G401 (cell line): ENCODE results near the gene ANP32A. TPM values are rescaled to one million over a fixed set of nuclear protein-coding genes. Genes with fewer than 3 reads are reported as not detected.

Source experiments
- DNase-seq: peaks from one replicate; pipeline ENCODE4 v3.0.0-alpha.2; 2015; ENCODE audit warnings: low spot score
- in situ Hi-C: cut with HindIII; loops from 2 replicates; pipeline ENCODE4 v1.10.0; 2016; ENCODE audit warnings: low sequenced_read_pairs, mixed read lengths
- total RNA-seq: library from RNA; depleted of rRNA; stranded (reverse); fragments of >200 nt; shearing (Covaris generic); gene quantifications from 2 replicates; pipeline ENCODE4 v1.2.3, GENCODE V29; 2014

The ANP32A gene
- total RNA-seq, 1 experiment from 2014 or later = 124 TPM

DNA sequence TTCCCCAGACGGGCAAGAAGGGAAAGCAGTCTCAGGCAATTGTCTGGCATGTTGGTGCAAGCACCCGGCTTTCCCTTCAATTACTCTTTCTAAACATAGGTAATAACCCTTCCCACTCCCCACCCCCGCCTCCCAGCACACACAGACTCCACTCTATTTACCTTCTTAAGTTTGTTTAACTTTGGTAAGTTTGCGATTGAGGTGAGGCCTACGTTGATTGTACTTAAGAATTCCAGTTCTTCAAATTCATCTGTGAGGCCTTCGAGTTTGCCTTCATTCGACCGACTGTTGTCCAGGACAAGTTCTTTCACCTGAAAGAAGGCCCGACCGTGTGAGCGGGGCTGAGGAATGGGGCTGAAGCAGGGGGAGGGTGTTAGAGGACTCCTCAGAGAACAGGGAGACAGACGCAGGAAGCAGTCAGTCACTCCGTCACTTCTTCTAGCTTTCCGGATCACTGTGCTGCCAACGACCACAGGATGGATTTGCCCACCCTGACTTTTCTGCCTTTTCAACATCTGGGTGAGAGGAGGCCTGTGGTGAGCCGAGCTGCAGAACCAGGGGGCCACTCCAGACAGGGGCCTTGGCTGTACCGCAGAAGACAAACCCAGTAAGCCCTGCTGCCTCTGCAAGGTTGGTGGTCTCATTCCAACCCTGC is 33.0 kb downstream of the ANP32A start:
- no peak for DNase-seq

DNA sequence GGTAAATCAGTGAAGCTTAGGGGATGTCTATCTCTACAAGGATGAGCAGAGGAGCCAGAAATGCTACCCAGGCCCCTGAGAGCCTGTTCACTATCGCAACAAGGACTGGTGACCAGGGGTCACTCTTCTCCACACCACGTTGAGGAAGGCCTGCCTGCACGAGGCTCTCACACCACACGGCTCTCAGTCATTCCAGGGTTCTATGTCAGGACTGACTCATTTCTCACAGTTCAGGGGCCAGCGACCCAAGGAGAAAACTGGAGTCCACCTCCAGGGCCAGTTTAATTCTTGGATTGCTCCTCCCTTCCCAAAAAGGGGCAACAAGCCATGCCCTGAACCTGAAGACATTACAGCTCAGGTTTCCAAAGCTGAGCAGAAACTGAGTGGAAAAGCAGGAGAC is 33.9 kb downstream of the ANP32A start:
- no peak for DNase-seq
- in situ Hi-C loops = no loop called here

More for the DNA sequence above, 33.0 kb downstream of the ANP32A start:
- in situ Hi-C loops = no loop called here

DNA sequence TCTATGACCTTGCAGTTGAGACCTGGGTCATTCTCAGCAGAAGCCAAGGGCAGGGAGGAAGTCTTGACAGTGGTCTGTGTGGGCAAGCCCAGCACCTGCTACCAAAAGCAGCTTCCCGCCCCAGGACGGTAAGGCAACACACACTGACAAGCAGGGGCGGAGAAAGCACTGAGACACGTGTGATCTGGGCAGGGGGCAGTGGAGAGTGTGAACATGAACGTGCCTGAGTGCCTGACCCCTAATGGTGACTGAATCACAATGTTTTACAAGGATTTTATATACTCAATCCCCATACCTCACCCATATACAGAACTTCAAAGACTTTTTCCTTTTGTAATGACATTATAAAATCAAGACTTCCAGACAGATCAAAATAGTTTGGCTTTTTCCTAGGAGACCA is 35.2 kb downstream of the ANP32A start:
- DNase-seq = no peak

DNA sequence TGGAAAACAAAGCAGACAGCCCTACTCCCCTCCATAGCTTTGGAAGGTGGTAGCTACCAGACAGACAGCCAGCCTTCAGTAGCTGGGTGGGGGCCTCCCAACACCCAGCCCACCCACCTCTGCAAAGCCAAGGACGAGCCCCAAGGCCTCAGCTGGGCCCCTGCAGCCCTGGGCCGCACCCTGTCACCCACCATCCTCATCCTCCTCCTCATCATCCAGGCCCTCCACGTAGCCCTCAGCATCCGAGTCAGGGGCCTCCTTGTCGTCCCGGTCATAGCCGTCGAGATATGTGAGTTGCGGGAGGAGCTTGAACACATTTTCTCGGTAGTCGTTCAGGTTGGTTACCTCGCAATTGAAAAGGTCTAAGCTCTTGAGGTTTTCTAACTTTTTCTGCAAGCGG is 36.5 kb downstream of the ANP32A start:
- no peak for DNase-seq
- in situ Hi-C loops = no loop called here

More for the DNA sequence above, 35.2 kb downstream of the ANP32A start:
- in situ Hi-C loops = no loop called here

DNA sequence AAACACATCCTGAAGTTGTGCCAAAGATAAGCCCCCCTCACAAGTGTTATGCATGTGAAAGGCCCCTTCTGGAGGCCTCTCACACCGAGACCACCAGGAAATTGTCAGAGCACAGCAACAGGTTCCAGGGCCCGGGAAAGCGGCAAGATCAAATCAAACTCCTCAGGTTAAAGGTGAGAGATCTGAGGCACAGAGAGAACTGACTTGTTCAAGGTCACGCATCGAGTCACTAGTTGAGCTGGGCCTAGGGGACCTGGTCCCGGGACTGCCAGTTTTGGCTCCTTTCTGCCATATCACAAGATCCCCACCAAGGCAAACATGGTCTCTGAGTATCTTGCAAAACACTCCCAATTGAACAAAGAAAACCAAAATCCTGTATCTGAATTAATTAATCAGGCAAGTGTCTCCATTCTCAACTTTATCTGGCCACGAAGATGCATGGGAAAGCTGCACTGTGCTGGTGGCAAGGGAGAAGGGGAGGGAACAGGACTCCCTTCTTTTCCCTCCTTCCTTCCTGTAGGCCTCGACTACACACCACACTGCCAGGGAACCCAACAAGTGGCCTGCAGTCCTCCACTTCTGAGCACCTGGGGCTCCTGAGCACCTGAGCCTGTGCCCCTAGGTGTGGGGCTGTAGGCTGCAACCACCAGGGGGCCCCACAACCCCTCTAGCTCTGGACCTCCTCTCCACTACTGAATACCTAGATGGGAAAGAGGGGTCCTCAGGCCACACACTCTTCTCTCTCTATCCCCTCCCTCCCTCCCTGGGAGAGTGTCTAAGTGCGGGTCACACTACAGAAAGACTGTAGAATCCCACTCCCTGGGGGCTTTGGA is 37.3 kb downstream of the ANP32A start:
- no peak for DNase-seq
- in situ Hi-C loops = no loop called here

DNA sequence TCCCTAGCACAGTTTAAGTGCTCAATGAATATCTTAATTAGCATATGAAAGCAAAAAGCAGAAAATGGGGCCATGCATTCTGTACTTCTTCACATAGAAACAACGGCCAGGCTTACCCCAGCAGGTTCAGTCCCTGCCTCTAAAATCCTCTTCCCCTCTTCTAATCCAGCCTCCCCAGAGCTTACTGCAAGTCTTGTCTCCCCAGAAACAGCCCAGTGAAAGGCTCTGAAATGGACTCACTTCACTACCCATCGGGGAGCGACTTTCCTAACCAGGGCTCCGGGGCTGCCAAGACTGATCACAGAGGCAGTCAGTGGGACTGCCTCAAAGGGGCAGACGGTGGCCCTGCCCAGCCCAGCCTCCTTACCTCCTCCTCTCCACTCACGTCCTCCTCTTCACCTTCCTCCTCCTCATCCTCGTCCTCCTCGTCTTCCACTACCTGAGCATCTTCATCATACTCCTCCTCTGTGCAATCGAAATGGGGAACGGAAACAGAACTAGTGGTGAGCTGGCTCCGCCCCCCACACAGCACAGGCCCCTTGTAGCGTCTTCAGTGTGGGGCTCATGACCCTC is 38.0 kb downstream of the ANP32A start:
- in situ Hi-C loops = no loop called here
- DNase-seq = no peak

DNA sequence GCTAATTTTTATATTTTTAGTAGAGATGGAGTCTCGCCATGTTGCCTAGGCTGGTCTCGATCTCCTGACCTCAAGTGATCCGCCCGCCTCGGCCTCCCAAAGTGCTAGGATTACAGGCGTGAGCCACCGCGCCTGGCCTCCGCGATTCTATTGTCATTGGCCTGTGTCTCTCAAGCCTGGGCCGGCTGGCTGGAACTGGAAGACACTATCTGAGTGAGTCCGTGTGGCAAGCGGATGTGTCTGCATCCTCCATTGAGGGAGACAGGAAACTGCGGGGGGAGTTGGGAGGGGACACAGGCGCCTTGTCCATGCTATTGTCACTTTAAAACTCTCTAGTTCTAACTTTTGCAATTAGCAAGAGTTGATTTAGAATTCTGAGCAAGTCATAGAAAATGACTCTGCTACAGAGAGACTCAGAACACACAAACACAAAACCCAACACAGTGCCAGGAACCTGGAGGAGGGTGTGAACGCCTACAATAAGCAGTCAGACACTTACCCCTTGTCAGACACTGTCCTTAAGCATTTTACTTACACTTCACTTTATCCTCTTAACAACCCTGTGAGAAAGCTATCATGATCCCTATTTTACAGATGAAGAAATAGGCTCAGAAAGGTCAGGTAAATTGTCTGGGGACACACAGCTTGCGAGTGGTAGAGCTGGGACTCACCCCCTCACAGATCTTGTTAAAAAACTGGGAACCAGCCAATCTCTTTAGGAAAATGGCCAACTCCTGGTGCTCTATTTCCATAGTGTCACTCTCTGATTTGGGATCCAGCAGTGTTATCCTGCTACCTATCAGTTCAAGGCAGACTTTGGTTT is 38.7 kb downstream of the ANP32A start:
- in situ Hi-C loops = no loop called here
- DNase-seq = no peak

DNA sequence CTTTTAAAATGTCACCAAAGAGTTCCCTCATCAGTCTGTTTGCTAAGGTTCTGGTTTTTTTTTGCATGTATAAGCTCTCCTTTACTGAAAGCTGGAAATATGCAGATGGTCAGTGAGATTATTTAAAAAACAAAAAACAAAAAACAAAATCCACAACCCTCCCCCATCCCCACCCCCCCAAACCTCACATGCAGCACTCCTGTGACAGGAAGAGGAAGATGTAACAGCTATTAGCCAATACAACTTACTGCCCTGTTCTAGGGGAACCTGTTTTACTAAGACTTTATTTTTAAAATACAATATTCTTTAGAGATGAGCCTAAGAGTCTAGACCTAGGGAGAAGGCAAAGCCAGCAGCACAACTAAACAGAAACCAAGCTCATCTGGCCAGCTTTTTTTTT is 39.5 kb downstream of the ANP32A start:
- in situ Hi-C loops = no loop called here

DNA sequence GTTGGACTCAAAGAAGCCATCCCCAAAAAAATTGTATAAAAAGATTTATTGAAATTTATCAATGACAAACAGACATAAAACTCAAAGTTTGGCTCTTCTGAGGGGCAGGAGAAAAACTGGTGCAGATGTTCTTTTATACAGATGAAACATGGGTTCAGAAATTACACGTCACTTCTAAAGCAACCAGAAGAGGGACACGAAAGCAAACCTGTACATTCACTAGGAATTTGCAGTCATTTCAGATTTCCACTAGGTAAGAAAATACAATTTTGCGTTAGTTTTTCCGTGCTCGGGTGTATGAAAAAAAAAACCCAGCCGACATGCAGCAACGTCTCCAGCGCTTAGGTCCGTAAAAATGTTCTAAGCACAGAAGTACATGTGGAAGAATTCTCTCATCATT is 41.8 kb downstream of the ANP32A start:
- in situ Hi-C loops = no loop called here
- no peak for DNase-seq

More for the DNA sequence above, 39.5 kb downstream of the ANP32A start:
- DNase-seq = no peak

DNA sequence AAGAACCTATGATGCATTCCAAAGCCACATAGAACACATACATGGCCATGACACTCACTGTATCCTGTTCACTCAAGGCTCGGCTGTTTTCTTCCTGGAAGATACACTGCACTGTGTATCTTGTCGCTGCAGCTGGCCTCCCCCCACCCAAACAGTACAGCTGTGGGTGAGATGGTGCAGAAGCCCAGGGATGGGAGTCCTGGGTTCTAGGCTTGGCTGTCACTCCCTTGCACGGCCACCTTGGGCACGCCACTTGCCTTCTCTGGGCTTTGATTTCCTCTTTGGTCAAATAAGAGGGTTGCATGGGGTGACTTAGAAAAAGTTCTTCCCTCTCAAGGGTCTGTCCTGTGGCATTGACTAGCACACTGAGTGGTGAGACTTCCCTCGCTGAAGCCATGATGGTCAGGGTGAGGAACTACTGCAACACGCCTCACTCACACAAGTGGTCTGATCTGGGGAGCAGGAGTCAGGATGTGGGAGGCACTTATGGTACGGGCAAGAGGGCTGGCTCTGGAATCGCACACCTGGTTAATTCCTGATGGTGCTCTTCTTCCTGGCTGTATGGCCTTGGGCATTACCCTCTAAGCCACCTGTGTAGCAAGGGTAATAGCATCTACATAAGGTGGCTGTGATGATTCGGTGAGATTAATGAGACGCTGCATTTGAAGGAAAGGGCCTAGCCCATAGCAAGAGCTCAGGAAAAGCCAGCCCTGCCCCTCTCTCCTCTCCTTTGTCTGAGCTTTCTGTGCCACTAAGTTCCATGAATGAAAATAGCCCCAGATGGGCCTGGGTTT is 44.0 kb downstream of the ANP32A start:
- DNase-seq = no peak
- in situ Hi-C loops = no loop called here

DNA sequence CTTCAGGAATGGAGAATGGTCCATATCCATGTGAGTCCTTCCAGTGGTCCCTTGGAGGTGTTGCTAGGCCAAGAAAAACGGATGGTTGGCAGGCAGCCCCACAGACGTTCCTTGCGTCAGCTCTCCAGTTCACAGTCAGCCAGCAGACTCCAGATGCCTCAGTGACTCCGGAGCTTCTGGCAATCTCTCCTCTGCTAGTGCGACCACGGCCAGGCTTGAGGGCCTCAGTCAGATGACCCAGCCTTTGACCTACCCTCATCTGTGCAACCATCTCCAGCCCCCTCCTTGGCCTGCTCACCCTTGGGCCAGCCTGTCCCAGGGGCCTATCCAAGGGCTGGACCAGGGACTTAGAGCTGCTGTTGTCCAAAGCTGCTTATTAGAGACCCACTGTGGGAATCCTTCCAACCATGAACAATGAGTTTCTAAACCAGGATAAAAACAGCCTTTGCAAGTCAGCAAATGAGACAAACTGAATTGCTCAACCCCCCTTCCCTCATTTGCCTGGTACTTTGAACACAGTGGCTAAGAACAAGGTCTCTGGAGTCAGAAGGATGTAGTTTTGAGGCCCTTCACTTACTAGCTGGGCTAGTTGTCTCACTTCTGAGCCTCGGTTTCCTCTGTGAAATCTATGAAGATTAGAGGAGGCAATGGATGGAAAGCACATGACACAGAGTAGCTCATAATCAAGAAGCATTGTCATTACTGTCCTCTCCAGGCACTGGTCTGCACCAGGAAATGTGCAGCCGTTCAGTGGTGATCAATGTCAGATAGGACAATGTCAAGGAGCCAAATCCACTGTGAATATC is 44.8 kb downstream of the ANP32A start:
- no peak for DNase-seq
- in situ Hi-C loops = no loop called here

DNA sequence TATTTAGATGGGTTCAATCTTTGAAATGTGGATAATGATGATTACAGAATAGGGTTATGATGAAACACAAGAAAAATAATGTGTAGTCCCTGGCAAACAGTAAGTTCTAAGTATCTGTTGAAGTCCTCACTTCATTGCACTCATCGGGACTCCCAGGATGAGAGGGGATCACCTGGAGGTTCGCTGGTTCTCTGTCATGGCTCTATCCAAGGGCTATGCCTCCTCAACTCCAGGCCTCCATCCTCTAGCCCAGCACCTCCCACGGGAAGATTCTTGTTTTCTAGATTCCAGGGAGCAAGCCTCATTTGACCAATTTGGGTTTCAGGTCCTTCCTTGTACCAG is 45.5 kb downstream of the ANP32A start:
- DNase-seq = no peak
- in situ Hi-C loops = no loop called here

DNA sequence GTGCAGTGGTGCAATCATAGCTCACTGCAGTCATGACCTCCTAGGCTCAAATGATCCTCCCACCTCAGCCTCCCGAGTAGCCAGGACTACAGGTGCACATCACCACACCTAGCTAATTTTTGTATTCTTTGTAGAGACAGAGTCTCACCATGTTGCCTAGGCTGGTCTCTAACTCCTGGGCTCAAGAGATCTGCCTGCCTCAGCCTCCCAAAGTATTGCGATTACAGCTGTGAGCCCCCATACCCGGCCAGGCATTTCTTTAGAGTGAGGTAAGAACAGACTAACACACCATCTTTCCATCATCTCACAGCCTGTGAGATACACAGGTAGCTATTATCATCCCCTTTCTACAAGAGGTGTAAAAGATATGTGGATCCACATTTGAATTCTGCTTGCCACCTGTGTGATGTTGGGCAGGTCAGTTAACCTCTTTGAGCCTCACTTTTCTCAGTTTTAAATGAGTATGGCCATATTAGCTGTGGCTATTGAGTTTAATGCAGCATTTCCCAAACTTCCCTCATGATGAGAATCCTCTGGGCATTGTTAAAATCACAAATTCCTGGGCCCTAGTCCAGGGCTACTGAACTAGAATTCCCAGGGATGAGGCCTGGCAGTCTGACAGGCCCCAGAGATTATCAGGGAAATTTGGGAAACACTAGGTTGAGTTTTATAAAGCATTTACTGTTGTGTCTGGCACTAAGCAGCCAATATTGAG is 46.0 kb downstream of the ANP32A start:
- DNase-seq = no peak
- in situ Hi-C loops = no loop called here

DNA sequence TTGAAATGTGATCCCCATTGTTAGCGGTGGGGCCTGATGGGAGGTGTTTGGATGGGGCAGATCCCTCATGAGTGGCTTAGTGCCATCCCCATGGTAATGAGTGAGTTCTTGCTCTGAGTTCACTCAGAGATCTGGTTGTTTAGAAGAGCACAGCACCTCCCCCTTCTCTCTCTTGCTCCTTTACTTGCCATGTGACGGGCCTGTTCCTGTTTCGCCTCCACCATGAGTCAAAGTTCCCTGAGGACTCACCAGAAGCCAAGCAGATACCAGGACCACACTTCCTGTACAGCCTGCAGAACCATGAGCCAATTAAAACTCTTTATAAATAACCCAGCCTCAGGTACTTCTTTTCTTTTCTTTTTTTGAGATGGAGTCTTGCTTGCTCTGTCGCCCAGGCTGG is 46.6 kb downstream of the ANP32A start:
- in situ Hi-C loops = no loop called here
- DNase-seq = no peak

DNA sequence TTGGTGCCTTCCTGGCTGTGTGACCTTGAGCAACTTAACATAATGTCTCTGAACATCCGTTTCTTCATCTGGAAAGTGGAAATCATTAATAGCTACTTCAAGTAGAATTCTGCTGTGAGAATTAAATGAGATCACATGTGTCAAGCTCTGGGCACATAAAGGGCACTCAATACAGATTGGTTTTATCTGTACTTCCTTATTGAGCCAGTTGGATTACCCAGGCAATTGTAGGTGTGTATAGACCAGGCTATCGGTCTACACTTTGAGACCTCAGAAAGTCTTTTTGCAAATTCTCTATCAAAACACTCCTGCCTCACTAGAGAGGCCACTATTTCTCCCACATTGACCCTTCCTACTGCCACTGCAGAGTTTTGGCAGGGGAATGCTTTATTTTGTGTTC is 47.7 kb downstream of the ANP32A start:
- DNase-seq = no peak
- in situ Hi-C loops = no loop called here

DNA sequence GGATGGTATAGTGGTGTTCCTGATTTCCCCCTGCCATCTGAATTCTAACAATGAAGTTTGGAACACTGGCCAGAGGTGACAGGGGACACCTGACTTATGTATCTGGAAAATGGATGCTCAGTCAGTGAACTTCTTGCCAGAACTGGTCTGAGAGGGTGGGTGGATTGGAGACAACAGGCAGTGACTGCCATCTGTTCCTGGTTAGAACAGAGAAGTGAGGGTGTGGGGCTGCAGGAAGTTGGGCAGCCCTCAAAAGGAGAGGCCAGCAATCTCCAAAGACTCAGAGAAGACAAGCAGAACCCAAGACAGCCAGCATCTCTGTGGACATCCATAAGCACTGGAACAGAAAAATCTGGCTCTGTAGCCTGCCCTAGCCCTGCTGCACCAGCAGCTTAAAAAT is 50.5 kb downstream of the ANP32A start:
- in situ Hi-C loops = no loop called here
- DNase-seq = peak; percentile 29

DNA sequence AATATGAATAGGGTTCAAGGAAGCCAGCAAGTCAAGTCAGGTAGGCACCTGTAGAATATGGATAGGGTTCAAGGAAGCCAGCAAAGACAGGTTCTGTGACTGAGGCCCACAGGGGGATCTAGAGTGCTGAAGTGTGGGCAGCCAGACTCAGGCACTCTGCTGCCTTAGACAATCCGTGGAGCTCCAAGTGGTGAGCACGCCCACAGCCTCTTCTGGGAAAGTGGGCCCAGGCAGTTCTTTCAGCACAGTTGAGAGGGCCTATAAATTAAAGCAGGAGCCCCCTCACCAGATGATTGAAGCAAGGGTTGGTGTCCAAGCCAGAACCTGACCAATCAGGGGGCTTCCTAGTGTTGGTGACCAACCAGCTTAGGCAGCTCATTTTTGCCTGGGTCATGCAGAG is 51.0 kb downstream of the ANP32A start:
- in situ Hi-C loops = no loop called here
- DNase-seq = no peak

DNA sequence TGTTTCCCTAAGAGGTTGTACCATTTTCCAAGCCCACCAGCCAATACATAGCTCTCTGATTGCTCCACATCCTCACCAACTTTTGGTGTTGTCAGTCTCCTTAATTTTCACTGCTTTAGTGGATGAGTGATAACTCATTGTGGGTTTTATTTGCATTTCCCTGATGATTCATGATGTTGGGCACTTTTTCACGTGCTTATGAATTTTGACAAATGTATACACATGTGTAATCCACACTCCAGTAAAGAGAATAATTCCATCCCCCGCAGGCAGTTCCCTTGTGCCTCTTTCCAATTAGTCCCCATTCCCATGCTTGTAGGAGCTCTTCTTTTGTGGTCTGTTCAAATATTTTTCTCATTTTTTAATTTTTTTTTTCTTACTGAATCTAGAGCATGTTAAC is 52.4 kb downstream of the ANP32A start:
- DNase-seq = no peak
- in situ Hi-C loops = no loop called here
